HepG2 (cell line): ENCODE measurements around the gene TSPAN31. TPM values are rescaled to one million over a fixed set of nuclear protein-coding genes. Genes with fewer than 3 reads are reported as not detected.

Source experiments
- AGO1 ChIP-seq: fragments of 200-400 bp; formaldehyde crosslinking; IDR thresholded peaks from 2 replicates; pipeline ENCODE4 v1.6.1; 2017; ENCODE audit warnings: mild to moderate bottlenecking, low read depth, low read length, moderate library complexity; ENCODE audit not compliant: poor library complexity, severe bottlenecking
- CHD2 ChIP-seq: IDR thresholded peaks from 2 replicates; pipeline ENCODE4 v1.6.1; 2011; ENCODE audit warnings: low read depth, low read length, improper control_type of control experiment
- DBP ChIP-seq: sonication (generic); formaldehyde crosslinking; IDR thresholded peaks from 2 replicates; pipeline ENCODE4 v1.4.0; 2020; ENCODE audit warnings: missing genetic modification reagents; ENCODE audit errors: not compliant biosample characterization
- DZIP1 ChIP-seq: sonication (generic); formaldehyde crosslinking; IDR thresholded peaks from 2 replicates; pipeline ENCODE4 v1.5.0; 2020; ENCODE audit warnings: mild to moderate bottlenecking, missing genetic modification reagents
- MTA1 ChIP-seq: sonication (generic); formaldehyde crosslinking; IDR thresholded peaks from 2 replicates; pipeline ENCODE4 v1.4.0; 2020; ENCODE audit warnings: missing genetic modification reagents, mild to moderate bottlenecking, borderline replicate concordance
- MZF1 ChIP-seq: sonication (generic); formaldehyde crosslinking; IDR thresholded peaks from 2 replicates; pipeline ENCODE4 v1.8.1; 2023; ENCODE audit warnings: mild to moderate bottlenecking, missing genetic modification reagents, borderline replicate concordance
- NFAT5 ChIP-seq: sonication (generic); formaldehyde crosslinking; IDR thresholded peaks from 2 replicates; pipeline ENCODE4 v1.4.0; 2020; ENCODE audit warnings: missing genetic modification reagents
- RFX3 ChIP-seq: IDR thresholded peaks from 2 replicates; pipeline ENCODE4 v1.6.1; 2016; ENCODE audit warnings: missing biosample characterization, missing genetic modification reagents
- YEATS4 ChIP-seq: sonication (generic); formaldehyde crosslinking; IDR thresholded peaks from 2 replicates; pipeline ENCODE4 v1.4.0; 2020; ENCODE audit warnings: missing genetic modification reagents, borderline replicate concordance
- ZNF263 ChIP-seq: sonication (generic); formaldehyde crosslinking; IDR thresholded peaks from 2 replicates; pipeline ENCODE4 v1.4.0; 2020; ENCODE audit warnings: missing genetic modification reagents
- ZNF282 ChIP-seq: fragments of 450-650 bp; IDR thresholded peaks from 2 replicates; pipeline ENCODE4 v1.6.1; 2018; ENCODE audit not compliant: partially characterized antibody
- ZNF335 ChIP-seq: sonication (generic); formaldehyde crosslinking; IDR thresholded peaks from 2 replicates; pipeline ENCODE4 v1.4.0; 2020; ENCODE audit warnings: missing genetic modification reagents
- ZNF589 ChIP-seq: sonication (generic); formaldehyde crosslinking; conservative IDR thresholded peaks from 2 replicates; pipeline ENCODE4 v1.8.0; 2022; ENCODE audit warnings: mild to moderate bottlenecking, moderate library complexity, missing genetic modification reagents
- ZZZ3 ChIP-seq: sonication (generic); formaldehyde crosslinking; IDR thresholded peaks from 2 replicates; pipeline ENCODE4 v1.4.0; 2020; ENCODE audit warnings: missing genetic modification reagents, mild to moderate bottlenecking, borderline replicate concordance
- polyA plus RNA-seq, 8 experiments: library from polyadenylated mRNA; depleted of rRNA in 3 of 8; stranded (reverse) in 7 of 8; unstranded in 1 of 8; fragments of >200 nt; fragmentation: Illumina TruSeq in 4 of 8; extraction: Trizol in 4 of 8; gene quantifications; 2 replicates each; pipeline versions ENCODE4 v1.2.1 to v1.2.3, GENCODE V29; 2011 to 2016; ENCODE audit warnings: low read depth in 4 of 8, missing spikeins in 1 of 8, mixed read lengths in 1 of 8; ENCODE audit not compliant: insufficient read depth in 1 of 8
- total RNA-seq, 5 experiments: library from RNA; depleted of rRNA; stranded (reverse); fragments of >200 nt; fragmentation: Illumina TruSeq; extraction: Trizol; gene quantifications; 2 replicates each; pipeline ENCODE4 v1.2.3, GENCODE V29; 2016; ENCODE audit warnings: low read depth in 1 of 5
- TF ChIP-seq, protein P1 (sequence below): sonication (generic); formaldehyde crosslinking; IDR thresholded peaks from 2 replicates; pipeline ENCODE4 v1.5.0; 2020; ENCODE audit warnings: missing genetic modification reagents
- TF ChIP-seq, protein P2 (sequence below): sonication (generic); formaldehyde crosslinking; IDR thresholded peaks from 2 replicates; pipeline ENCODE4 v1.9.0; 2021; ENCODE audit warnings: missing genetic modification reagents, mild to moderate bottlenecking, borderline replicate concordance

Gene TSPAN31
- total and polyA plus RNA-seq, 2 of the 13 experiments (the other 11 are each of a cell fraction or from before 2014, with no cell fraction given) = 10.4 to 24.6 TPM

- TF ChIP-seq, protein P1, sequence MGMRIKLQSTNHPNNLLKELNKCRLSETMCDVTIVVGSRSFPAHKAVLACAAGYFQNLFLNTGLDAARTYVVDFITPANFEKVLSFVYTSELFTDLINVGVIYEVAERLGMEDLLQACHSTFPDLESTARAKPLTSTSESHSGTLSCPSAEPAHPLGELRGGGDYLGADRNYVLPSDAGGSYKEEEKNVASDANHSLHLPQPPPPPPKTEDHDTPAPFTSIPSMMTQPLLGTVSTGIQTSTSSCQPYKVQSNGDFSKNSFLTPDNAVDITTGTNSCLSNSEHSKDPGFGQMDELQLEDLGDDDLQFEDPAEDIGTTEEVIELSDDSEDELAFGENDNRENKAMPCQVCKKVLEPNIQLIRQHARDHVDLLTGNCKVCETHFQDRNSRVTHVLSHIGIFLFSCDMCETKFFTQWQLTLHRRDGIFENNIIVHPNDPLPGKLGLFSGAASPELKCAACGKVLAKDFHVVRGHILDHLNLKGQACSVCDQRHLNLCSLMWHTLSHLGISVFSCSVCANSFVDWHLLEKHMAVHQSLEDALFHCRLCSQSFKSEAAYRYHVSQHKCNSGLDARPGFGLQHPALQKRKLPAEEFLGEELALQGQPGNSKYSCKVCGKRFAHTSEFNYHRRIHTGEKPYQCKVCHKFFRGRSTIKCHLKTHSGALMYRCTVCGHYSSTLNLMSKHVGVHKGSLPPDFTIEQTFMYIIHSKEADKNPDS (CRISPR knock-in tag) = no peak
- TF ChIP-seq RFX3 (CRISPR knock-in tag) (no peak), ZNF589 (CRISPR knock-in tag) (no peak), ZNF282 (no peak), DZIP1 (CRISPR knock-in tag) (no peak), ZNF335 (no peak; the same call in 1 of the 2 replicates), AGO1 (no peak), CHD2 (no peak), MZF1 (CRISPR knock-in tag) (no peak), ZNF263 (CRISPR knock-in tag) (no peak), ZZZ3 (no peak), DBP (CRISPR knock-in tag) (no peak), NFAT5 (peak; percentile 30; the same call in 1 of the 2 replicates), MTA1 (CRISPR knock-in tag) (0 out of 2 replicates have a peak, but pooled peaks have one; percentile 46), YEATS4 (CRISPR knock-in tag) (peak; percentile 57)
- TF ChIP-seq, protein P2, sequence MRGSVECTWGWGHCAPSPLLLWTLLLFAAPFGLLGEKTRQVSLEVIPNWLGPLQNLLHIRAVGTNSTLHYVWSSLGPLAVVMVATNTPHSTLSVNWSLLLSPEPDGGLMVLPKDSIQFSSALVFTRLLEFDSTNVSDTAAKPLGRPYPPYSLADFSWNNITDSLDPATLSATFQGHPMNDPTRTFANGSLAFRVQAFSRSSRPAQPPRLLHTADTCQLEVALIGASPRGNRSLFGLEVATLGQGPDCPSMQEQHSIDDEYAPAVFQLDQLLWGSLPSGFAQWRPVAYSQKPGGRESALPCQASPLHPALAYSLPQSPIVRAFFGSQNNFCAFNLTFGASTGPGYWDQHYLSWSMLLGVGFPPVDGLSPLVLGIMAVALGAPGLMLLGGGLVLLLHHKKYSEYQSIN = no peak
These were observed 10.9 kb downstream of the TSPAN31 start (continued) for GRCh38 chr12:57755454-57756372.
